Measurements from ENCODE around the gene VWDE. TPM values are rescaled to one million over a fixed set of nuclear protein-coding genes. Genes with fewer than 3 reads are reported as not detected.

VWDE gene
- total RNA-seq, 1 donor from 2014 or later: 12.4 TPM

DNA sequence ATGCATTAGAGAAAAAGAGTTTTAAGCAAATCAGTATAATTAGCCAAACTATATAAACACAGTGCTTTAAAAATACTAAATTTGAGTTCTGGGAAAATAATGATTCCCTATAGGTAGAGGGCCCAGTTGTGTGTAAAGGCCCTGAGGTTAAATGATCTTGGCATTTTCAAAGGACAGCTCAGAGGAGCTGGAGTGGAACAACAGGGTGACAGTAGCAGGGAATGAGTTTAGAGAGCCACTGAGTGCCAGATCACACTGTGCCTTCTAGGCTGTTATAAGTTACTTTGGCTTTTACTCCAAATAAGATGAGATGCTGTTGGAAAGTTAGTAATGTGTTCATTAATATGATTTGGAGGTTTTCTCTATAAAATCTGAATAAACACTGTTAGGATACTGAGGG, 34.6 kb downstream of the VWDE start:
- DNase-seq: no peak
- H3K9me3 Mint-ChIP-seq (ENCODE audit: unreplicated experiment): no peaks in the 10 kb centered on the region
- H3K27me3 Mint-ChIP-seq (ENCODE audit: unreplicated experiment): no peaks in the 10 kb centered on the region
- TF ChIP-seq, protein P1, sequence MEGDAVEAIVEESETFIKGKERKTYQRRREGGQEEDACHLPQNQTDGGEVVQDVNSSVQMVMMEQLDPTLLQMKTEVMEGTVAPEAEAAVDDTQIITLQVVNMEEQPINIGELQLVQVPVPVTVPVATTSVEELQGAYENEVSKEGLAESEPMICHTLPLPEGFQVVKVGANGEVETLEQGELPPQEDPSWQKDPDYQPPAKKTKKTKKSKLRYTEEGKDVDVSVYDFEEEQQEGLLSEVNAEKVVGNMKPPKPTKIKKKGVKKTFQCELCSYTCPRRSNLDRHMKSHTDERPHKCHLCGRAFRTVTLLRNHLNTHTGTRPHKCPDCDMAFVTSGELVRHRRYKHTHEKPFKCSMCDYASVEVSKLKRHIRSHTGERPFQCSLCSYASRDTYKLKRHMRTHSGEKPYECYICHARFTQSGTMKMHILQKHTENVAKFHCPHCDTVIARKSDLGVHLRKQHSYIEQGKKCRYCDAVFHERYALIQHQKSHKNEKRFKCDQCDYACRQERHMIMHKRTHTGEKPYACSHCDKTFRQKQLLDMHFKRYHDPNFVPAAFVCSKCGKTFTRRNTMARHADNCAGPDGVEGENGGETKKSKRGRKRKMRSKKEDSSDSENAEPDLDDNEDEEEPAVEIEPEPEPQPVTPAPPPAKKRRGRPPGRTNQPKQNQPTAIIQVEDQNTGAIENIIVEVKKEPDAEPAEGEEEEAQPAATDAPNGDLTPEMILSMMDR (IDR thresholded peaks at IDR 0.05; ENCODE audit: partially characterized antibody, unreplicated experiment): no peak
- no peak overlapping the region for H3K4me3 Mint-ChIP-seq (ENCODE audit: unreplicated experiment)
- peaks cover 5% of the 10 kb centered on the region for H3K4me1 Mint-ChIP-seq (ENCODE audit: low read depth, unreplicated experiment)
- no peaks in the 10 kb centered on the region for H3K36me3 Mint-ChIP-seq (ENCODE audit: unreplicated experiment)
- H3K27ac Mint-ChIP-seq (ENCODE audit: unreplicated experiment): no peak overlapping the region

DNA sequence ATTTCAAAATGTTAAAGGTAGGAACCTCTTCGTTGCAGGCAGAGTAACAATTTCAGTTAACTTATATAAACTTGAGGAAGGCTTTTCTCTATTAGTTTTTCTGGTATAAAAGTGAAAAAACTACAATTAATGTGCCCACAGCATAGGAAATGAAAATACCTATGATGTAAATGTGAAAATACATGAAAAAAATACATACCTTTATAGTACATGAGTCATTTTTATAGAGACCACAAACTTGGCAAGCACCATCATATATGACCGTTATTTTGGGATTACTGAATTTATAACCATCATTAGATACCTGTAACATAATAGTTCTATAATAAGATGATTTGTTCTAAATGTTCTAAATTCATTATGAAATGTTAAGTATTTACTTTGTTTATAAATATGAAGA, 42.7 kb downstream of the VWDE start:
- Mint-ChIP-seq H3K27me3 (ENCODE audit: unreplicated experiment) (no peaks in the 10 kb centered on the region), H3K9me3 (ENCODE audit: unreplicated experiment) (no peaks in the 10 kb centered on the region), H3K27ac (ENCODE audit: unreplicated experiment) (no peak overlapping the region), H3K4me3 (ENCODE audit: unreplicated experiment) (no peak overlapping the region), H3K4me1 (ENCODE audit: low read depth, unreplicated experiment) (no peaks in the 10 kb centered on the region), H3K36me3 (ENCODE audit: unreplicated experiment) (no peaks in the 10 kb centered on the region)
- TF ChIP-seq, protein P1 (IDR thresholded peaks at IDR 0.05; ENCODE audit: partially characterized antibody, unreplicated experiment): no peak
- DNase-seq: no peak

DNA sequence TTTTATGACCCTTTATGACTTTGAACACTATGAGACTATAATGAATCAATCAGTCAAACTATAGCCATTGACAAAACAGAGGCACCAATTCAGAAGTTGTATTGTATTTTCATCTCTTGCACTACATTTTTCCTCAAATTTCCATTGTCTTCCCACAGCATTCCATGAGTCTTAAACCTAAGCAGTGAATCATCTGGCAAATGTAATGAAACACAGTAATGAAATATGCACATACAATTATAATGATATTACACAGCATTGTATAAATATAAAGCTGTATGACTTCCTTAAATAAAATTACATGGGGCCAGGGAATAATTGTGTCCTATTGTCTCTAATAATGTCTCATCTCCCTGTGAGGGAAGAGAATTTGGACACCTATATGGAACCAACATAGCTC, 45.0 kb downstream of the VWDE start:
- DNase-seq: no peak
- no peaks in the 10 kb centered on the region for H3K4me1 Mint-ChIP-seq (ENCODE audit: low read depth, unreplicated experiment)
- H3K27me3 Mint-ChIP-seq (ENCODE audit: unreplicated experiment): no peaks in the 10 kb centered on the region
- H3K9me3 Mint-ChIP-seq (ENCODE audit: unreplicated experiment): no peaks in the 10 kb centered on the region
- no peak overlapping the region for H3K27ac Mint-ChIP-seq (ENCODE audit: unreplicated experiment)
- H3K36me3 Mint-ChIP-seq (ENCODE audit: unreplicated experiment): no peaks in the 10 kb centered on the region
- no peak overlapping the region for H3K4me3 Mint-ChIP-seq (ENCODE audit: unreplicated experiment)
- TF ChIP-seq, protein P1 (IDR thresholded peaks at IDR 0.05; ENCODE audit: partially characterized antibody, unreplicated experiment): no peak

DNA sequence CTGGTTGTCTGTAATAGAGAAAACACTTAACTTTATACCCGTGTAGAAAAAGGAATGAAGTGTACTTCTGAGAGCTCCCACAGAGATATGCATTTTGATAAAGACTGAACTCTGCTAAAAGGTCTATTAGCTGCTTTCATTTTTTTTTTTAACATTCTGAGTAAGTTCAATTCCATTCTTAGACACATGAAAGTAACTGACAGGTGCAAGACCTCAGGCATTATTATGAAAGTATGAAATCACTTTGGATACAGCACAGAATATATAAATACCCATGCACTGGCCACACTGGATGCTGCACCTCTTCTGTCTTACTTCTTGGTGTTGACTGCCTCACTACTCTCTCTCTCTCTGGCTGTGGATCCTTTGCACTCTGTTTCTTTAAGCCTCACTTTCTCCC, 46.2 kb downstream of the VWDE start:
- Mint-ChIP-seq H3K36me3 (ENCODE audit: unreplicated experiment) (no peaks in the 10 kb centered on the region), H3K4me3 (ENCODE audit: unreplicated experiment) (no peak overlapping the region), H3K9me3 (ENCODE audit: unreplicated experiment) (no peaks in the 10 kb centered on the region), H3K27ac (ENCODE audit: unreplicated experiment) (no peak overlapping the region), H3K4me1 (ENCODE audit: low read depth, unreplicated experiment) (no peaks in the 10 kb centered on the region), H3K27me3 (ENCODE audit: unreplicated experiment) (no peaks in the 10 kb centered on the region)
- no peak for DNase-seq
- TF ChIP-seq, protein P1 (IDR thresholded peaks at IDR 0.05; ENCODE audit: partially characterized antibody, unreplicated experiment): no peak

DNA sequence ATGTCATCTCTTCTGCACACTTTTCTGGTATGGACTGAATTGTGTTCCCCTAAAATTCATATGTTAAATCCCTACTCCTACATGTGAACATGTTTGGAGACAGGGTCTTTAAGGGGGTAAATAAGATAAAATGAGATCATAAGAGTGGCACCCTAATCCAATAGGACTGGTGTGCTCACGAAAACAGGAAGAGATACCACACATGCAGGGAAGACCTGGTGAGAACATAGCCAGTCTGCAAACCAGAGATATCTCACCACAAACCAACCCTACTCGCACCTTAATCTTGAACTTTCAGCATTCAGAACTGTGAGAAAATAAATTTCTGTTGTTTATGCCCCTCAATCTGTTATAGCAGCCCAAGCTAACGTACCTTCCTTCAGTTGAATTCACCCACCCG, 51.8 kb downstream of the VWDE start:
- no peak for DNase-seq
- H3K9me3 Mint-ChIP-seq (ENCODE audit: unreplicated experiment): no peaks in the 10 kb centered on the region
- no peaks in the 10 kb centered on the region for H3K36me3 Mint-ChIP-seq (ENCODE audit: unreplicated experiment)
- TF ChIP-seq, protein P1 (IDR thresholded peaks at IDR 0.05; ENCODE audit: partially characterized antibody, unreplicated experiment): no peak
- H3K27me3 Mint-ChIP-seq (ENCODE audit: unreplicated experiment): no peaks in the 10 kb centered on the region
- H3K27ac Mint-ChIP-seq (ENCODE audit: unreplicated experiment): no peak overlapping the region
- H3K4me3 Mint-ChIP-seq (ENCODE audit: unreplicated experiment): no peak overlapping the region
- no peaks in the 10 kb centered on the region for H3K4me1 Mint-ChIP-seq (ENCODE audit: low read depth, unreplicated experiment)
